SHP77 (cell line): ENCODE data around the gene NWD2.
"Not testable (repeated sequence)": the region's sequence is repeated elsewhere in the genome, so short reads cannot be mapped to it uniquely, and the experiment has no call there.

Experiments
- DNase-seq, 2 experiments: peaks; one replicate each; lab custom pipeline; 2025; lab: John Stamatoyannopoulos, UW

Gene NWD2

GRCh38 chr4:37244583-37245390 lies at the start of gene NWD2:
NWD2 (plus strand) TSS chr4:37244743; CDS start chr4:37245068, 325 bp downstream.
- DNase-seq: peak in 1 of 2 experiments; percentile 34

- DNase-seq: no peak
Measured at GRCh38 chr4:37197899-37198298, 46.6 kb upstream of the NWD2 start.

GRCh38 chr4:37204740-37205139 lies 39.8 kb upstream of the NWD2 start:
- not testable (repeated sequence) for DNase-seq

- no peak for DNase-seq
Measured at GRCh38 chr4:37216209-37216608, 28.3 kb upstream of the NWD2 start.

GRCh38 chr4:37219242-37219641 lies 25.3 kb upstream of the NWD2 start:
- no peak for DNase-seq

GRCh38 chr4:37219990-37220389 lies 24.6 kb upstream of the NWD2 start:
- no peak for DNase-seq

GRCh38 chr4:37220685-37221084 lies 23.9 kb upstream of the NWD2 start:
- no peak for DNase-seq

GRCh38 chr4:37223732-37224131 lies 20.8 kb upstream of the NWD2 start:
- DNase-seq: no peak

- DNase-seq: no peak
Measured at GRCh38 chr4:37224854-37225253, 19.7 kb upstream of the NWD2 start.

- DNase-seq: no peak
Measured at GRCh38 chr4:37225778-37226177, 18.8 kb upstream of the NWD2 start.

- DNase-seq: no peak
Measured at GRCh38 chr4:37232315-37232714, 12.2 kb upstream of the NWD2 start.

- no peak for DNase-seq
Measured at GRCh38 chr4:37236165-37236564, 8.4 kb upstream of the NWD2 start.

- no peak for DNase-seq
Measured at GRCh38 chr4:37241647-37242046, 2.9 kb upstream of the NWD2 start.

- DNase-seq: peak; percentile 51 to 58
Measured at GRCh38 chr4:37243051-37243450, 1.5 kb upstream of the NWD2 start.

GRCh38 chr4:37243722-37244582 lies 591 bp upstream of the NWD2 start:
- DNase-seq: peak in 1 of 2 experiments; percentile 23

GRCh38 chr4:37245391-37245954 lies 930 bp downstream of the NWD2 start:
- DNase-seq: no peak

- DNase-seq: no peak
Measured at GRCh38 chr4:37246891-37247290, 2.3 kb downstream of the NWD2 start.

- DNase-seq: no peak
Measured at GRCh38 chr4:37258221-37258620, 13.7 kb downstream of the NWD2 start.

- no peak for DNase-seq
Measured at GRCh38 chr4:37268319-37268718, 23.8 kb downstream of the NWD2 start.

GRCh38 chr4:37279121-37279520 lies 34.6 kb downstream of the NWD2 start:
- DNase-seq: no peak

GRCh38 chr4:37279894-37280592 lies 35.5 kb downstream of the NWD2 start:
- no peak for DNase-seq

GRCh38 chr4:37299468-37299867 lies 54.9 kb downstream of the NWD2 start:
- DNase-seq: no peak
